HTR-8/SVneo (cell line): ENCODE results near the gene REC8.

Experiments used
- DNase-seq: peaks from one replicate; pipeline ENCODE4 v3.0.0; 2011; ENCODE audit warnings: low spot score, mixed read lengths; ENCODE audit not compliant: insufficient read length
- FAIRE-seq: peaks from 2 replicates; lab custom pipeline; 2011; peaks lifted over from hg19 to GRCh38; lab: Jason Lieb, UNC

Gene REC8

GRCh38 chr14:24171422-24172260 is at the start of gene REC8:
Gene REC8, plus strand, starts transcription at chr14:24172080. Its CDS starts 473 bp downstream, at chr14:24172553.
- DNase-seq (no peak), FAIRE-seq (no peak)

- FAIRE-seq (no peak), DNase-seq (no peak)
These were observed 49.5 kb upstream of the REC8 start for GRCh38 chr14:24122416-24122815.

DNA sequence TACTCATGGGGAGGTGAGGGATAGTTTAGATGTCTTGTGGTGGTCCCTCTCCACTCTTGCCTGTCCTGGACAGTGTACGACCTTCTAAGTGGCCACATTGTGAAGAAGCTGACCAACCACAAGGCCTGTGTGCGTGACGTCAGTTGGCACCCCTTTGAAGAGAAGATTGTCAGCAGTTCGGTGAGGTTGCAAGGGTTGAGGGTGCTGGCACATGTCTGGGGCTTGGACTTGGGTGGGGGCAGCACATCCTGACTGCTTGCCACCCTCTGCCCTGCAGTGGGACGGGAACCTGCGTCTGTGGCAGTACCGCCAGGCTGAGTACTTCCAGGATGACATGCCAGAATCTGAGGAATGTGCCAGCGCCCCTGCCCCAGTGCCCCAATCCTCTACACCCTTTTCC is 49.0 kb upstream of the REC8 start:
- DNase-seq (no peak), FAIRE-seq (no peak)

- DNase-seq, result no peak
These were observed 48.2 kb upstream of the REC8 start for GRCh38 chr14:24123424-24124417.

DNA sequence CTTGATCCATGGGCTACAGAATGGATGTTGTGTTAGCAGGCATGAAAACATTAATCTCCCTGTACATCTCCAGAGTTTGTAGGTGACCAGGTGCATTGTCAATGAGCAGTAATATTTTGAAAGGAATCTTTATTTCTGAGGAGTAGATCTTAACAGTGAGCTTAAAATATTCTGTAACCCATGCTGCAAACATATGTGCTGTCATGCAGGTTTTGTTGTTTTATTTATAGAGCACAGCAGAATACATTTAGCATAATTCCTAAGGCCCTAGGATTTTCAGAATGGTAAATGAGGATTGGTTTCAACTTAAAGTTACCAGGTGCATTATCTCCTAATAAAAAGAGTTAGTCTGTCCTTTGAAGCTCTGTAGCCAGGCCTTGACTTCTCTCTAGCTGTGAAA is 44.9 kb upstream of the REC8 start:
- FAIRE-seq (no peak), DNase-seq (no peak)

More at GRCh38 chr14:24123424-24124417, 48.2 kb upstream of the REC8 start:
- no peak for FAIRE-seq

- FAIRE-seq (no peak), DNase-seq (no peak)
These were observed 44.2 kb upstream of the REC8 start for GRCh38 chr14:24127673-24128072.

- FAIRE-seq (no peak), DNase-seq (no peak)
These were observed 42.4 kb upstream of the REC8 start for GRCh38 chr14:24129410-24129998.

DNA sequence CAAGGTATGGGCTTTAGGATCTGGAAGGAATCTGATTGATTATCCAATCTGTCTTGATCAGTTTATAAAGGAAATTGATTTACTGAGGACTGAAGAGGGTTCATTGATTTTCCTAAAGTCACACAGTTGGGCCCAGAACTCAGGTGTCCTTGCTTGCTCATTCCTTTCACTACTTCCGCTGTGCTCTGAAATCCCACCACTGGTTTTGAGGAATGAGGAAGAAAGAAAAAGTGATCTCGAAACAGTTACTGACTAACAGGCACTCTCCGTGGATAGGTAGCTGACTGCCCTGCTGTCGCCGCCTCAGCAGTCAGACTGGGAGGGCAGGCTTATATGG is 41.5 kb upstream of the REC8 start, which contains the start of gene FITM1:
Gene FITM1 (plus strand): TSS at position 280 of the 337 bp plus-strand sequence. CDS start 905 bp downstream, outside the sequence.
- DNase-seq (no peak), FAIRE-seq (no peak)

GRCh38 chr14:24130717-24131548 is 40.9 kb upstream of the REC8 start:
- no peak for DNase-seq

DNA sequence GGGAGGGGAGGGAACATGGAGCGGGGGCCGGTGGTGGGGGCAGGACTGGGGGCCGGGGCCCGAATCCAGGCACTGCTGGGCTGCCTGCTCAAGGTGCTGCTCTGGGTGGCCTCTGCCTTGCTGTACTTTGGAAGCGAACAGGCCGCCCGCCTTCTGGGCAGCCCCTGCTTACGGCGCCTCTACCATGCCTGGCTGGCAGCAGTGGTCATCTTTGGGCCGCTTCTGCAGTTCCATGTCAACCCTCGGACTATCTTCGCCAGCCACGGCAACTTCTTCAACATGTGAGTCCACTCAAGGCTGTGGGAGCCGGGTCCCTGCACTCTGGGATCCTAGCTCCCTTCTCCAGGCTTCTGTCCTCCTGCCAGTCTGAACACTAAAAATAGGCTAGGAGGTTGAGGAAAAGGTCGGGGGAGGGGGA is 40.3 kb upstream of the REC8 start:
- FAIRE-seq (no peak), DNase-seq (no peak)

More at GRCh38 chr14:24130717-24131548, 40.9 kb upstream of the REC8 start:
- no peak for FAIRE-seq

DNA sequence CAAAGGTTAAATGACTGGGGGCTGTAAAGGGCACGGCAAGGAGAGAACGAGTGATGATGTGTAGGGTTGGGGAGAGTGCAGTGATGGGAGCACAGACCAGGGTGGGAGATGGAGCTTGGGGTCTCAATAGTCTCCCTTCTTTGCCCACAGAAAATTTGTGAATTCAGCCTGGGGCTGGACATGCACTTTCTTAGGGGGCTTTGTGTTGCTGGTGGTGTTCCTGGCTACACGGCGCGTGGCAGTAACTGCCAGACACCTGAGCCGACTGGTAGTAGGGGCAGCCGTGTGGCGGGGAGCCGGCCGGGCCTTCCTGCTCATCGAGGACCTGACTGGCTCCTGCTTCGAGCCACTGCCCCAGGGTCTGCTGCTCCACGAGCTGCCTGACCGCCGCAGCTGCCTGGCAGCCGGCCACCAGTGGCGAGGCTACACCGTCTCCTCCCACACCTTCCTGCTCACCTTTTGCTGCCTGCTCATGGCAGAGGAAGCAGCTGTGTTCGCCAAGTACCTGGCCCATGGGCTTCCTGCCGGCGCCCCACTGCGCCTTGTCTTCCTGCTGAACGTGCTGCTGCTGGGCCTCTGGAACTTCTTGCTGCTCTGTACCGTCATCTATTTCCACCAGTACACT is 39.7 kb upstream of the REC8 start:
- no peak for DNase-seq
- FAIRE-seq, result no peak

DNA sequence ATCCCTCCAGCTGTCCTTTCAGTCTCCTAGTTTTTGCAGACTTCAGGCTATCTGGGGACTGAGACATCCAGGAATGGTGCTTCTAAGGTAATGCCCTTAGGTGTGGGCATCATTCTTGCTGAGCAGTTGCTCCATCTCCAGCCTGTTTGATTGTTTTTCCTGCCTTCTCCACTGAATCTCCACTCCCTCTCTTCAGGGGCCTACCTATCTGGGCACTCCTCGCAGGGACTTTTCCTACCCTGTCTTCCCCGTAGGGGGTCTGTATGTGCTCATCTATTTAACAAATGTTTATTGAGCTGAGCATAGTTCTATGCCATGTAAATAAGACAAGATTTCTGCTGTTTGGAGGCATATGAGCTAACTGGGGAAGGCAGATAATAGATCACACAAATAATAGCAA is 38.9 kb upstream of the REC8 start:
- no peak for DNase-seq
- FAIRE-seq, result no peak

DNA sequence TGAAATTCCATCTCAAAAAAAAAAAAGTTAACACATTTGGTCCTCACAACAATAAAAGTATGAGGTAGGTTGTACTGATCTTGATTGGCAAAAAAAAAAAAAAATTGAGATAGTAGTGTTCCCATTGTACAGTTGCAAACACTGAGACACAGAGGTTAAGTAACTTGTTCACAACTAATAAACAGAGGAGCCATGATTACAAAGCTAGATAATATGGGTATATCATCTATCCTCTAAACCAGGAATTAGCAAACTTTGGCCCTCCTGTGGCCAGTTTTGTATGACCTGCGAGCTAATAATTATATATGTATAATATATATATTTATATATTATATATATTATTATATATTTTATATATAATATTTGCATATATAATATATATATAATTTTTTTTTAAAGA is 38.1 kb upstream of the REC8 start:
- no peak for DNase-seq
- no peak for FAIRE-seq

GRCh38 chr14:24135584-24135833 is 36.4 kb upstream of the REC8 start:
- FAIRE-seq (no peak), DNase-seq (no peak)

- no peak for FAIRE-seq
- DNase-seq, result peak; percentile 65
These were observed 35.8 kb upstream of the REC8 start, which contains the start of gene PSME1 for GRCh38 chr14:24135834-24136683. Gene PSME1, plus strand, starts transcription at chr14:24136194. Its CDS starts 69 bp downstream, at chr14:24136263.

DNA sequence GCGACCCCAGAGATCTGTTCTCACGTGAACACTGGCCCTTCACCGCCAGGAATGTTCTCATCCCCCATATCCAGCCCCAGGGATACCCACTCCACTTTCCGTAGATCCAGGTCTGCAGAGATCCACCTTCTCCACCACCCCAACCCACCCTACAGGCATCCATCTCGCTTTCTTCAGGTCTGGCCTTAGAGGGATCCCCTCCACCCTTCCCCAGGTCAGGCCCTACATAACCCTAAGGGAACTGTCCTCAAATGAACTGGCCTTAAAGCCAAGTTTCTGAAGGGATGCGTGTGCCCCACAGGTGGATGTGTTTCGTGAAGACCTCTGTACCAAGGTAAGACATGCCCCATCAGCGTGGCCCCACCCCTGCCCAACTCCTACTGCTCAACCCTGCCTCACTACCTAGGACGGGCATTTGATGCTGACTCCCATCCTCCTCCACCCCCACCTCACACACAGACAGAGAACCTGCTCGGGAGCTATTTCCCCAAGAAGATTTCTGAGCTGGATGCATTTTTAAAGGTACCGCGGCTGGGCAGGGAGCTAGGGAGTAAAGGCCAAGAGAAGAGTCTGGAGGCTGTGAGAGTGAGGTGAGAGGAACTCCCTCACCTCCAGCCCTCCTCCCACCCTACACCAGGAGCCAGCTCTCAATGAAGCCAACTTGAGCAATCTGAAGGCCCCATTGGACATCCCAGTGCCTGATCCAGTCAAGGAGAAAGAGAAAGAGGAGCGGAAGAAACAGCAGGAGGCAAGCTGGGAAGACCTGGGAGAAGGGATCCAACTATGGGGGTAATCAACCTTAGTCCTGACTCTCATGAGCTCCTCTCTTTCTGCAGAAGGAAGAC is 35.0 kb upstream of the REC8 start:
- FAIRE-seq (no peak), DNase-seq (no peak)

DNA sequence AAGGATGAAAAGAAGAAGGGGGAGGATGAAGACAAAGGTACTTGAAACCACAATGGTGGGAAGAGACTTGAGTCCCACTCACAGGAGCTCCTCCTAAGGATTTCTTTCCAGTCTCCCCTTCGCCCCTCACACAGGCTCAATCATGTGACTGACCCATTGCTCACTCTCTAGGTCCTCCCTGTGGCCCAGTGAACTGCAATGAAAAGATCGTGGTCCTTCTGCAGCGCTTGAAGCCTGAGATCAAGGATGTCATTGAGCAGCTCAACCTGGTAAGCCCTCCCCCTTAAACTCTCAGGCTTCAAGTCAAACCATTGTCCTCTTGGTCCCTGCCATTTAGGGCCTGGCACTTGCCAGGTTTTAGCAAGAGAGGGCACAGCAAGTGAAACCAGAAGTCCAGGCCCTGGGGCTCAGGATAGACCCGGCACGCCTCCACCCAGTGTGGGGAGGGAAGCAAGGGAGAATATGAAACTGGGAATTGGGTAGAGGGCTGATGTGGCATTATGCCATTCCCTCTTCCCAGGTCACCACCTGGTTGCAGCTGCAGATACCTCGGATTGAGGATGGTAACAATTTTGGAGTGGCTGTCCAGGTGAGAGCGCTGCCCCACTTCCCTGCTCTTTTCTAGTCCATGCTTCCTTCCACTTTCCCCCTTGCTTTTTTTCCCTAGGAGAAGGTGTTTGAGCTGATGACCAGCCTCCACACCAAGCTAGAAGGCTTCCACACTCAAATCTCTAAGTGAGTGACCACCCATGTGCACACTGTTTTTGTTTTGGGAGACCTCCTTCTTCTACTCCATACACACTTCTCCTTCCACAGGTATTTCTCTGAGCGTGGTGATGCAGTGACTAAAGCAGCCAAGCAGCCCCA is 34.1 kb upstream of the REC8 start:
- no peak for DNase-seq
- no peak for FAIRE-seq
